HepG2 (cell line): ENCODE results near the gene KIRREL3. TPM values are rescaled to one million over a fixed set of nuclear protein-coding genes. Genes with fewer than 3 reads are reported as not detected.

ENCODE experiments used
- ATAC-seq: fragments of 200-7000 bp; cut with Tn5 transposase; 3 replicates; pipeline ENCODE4 v1.9.1; 2020; ENCODE audit warnings: mild to moderate bottlenecking, moderate library complexity
- BruUV-seq: library from RNA; stranded (reverse); fragments of 400-500 nt; replicated peaks from 2 replicates; lab custom pipeline; 2021; lab: Mats Ljungman, UMichigan
- CTCF ChIA-PET: fragments of 300-600 bp; formaldehyde crosslinking; extraction: SDS; loops from one replicate; lab custom pipeline; 2021; ENCODE audit warnings: low total read pairs, inconsistent platforms, low intra/inter-chr PET ratio; lab: Yijun Ruan, JAX
- POLR2A ChIA-PET: fragments of 350-600 bp; sonication (Branson Sonifier 250); formaldehyde crosslinking; loops from one replicate; lab custom pipeline; 2020; ENCODE audit warnings: antibody characterized with exemption, inconsistent platforms; lab: Yijun Ruan, JAX
- DNase-seq: peaks from one replicate; pipeline ENCODE4 v3.0.0-alpha.2; 2015; ENCODE audit warnings: low spot score
- FAIRE-seq: peaks from 3 replicates; lab custom pipeline; 2011; peaks lifted over from hg19 to GRCh38; lab: Jason Lieb, UNC
- H2AFZ ChIP-seq: one replicate; pipeline ENCODE4 v1.6.1; 2011; ENCODE audit warnings: low read length, inconsistent platforms
- H3K27ac ChIP-seq: fragments of 300-600 bp; 3 replicates; pipeline ENCODE4 v1.8.0; 2011; ENCODE audit warnings: mixed run types, mild to moderate bottlenecking, mixed read lengths, low read length, inconsistent platforms; ENCODE audit not compliant: insufficient read depth; ENCODE audit errors: extremely low read length
- H3K27me3 ChIP-seq, 2 experiments: fragments of 200-600 bp in 1 of 2; 2 replicates in 1 of 2; 3 replicates in 1 of 2; pipeline versions ENCODE4 v1.6.0 to v1.8.0; 2011; ENCODE audit warnings: low read length in 2 of 2, mild to moderate bottlenecking in 2 of 2, moderate library complexity in 2 of 2, inconsistent platforms in 1 of 2; ENCODE audit not compliant: insufficient read depth in 2 of 2, control insufficient read depth in 1 of 2
- H3K36me3 ChIP-seq, 2 experiments: fragments of 200-600 bp in 1 of 2; replicated peaks in 1 of 2; 2 replicates in 1 of 2; 3 replicates in 1 of 2; pipeline versions ENCODE4 v1.5.1 to v1.8.0; 2011; ENCODE audit warnings: low read length in 2 of 2, inconsistent platforms in 1 of 2; ENCODE audit not compliant: insufficient read depth in 2 of 2, control insufficient read depth in 1 of 2
- H3K4me1 ChIP-seq: 2 replicates; pipeline ENCODE4 v1.5.1; 2012; ENCODE audit warnings: low read length, inconsistent platforms; ENCODE audit not compliant: insufficient read depth
- H3K4me2 ChIP-seq: 2 replicates; pipeline ENCODE4 v1.6.0; 2011; ENCODE audit warnings: low read depth, low read length, inconsistent platforms
- H3K4me3 ChIP-seq, 3 experiments: fragments of 200-600 bp in 1 of 3; sonication (generic), shearing (Covaris generic) in 1 of 3; replicated peaks in 1 of 3; 2 replicates each; pipeline ENCODE4 v1.5.1; 2011 to 2016; ENCODE audit warnings: low read length in 3 of 3, inconsistent platforms in 2 of 3, low read depth in 2 of 3, mild to moderate bottlenecking in 2 of 3, control low read depth in 1 of 3, mixed read lengths in 1 of 3; ENCODE audit not compliant: insufficient read depth in 1 of 3
- H3K79me2 ChIP-seq: one replicate; pipeline ENCODE4 v1.6.1; 2011; ENCODE audit warnings: low read length, inconsistent platforms; ENCODE audit not compliant: insufficient read depth
- H3K9ac ChIP-seq: 2 replicates; pipeline ENCODE4 v1.6.0; 2011; ENCODE audit warnings: mild to moderate bottlenecking, low read depth, low read length, inconsistent platforms; ENCODE audit not compliant: insufficient read depth
- H3K9me3 ChIP-seq: 2 replicates; pipeline ENCODE4 v1.5.1; 2012; ENCODE audit warnings: mild to moderate bottlenecking, low read length
- H4K20me1 ChIP-seq: 2 replicates; pipeline ENCODE4 v1.6.0; 2011; ENCODE audit warnings: inconsistent platforms, mild to moderate bottlenecking, low read length, moderate library complexity; ENCODE audit not compliant: insufficient read depth
- AGO2 ChIP-seq: fragments of 200-400 bp; formaldehyde crosslinking; optimal IDR thresholded peaks from 2 replicates; pipeline ENCODE3; 2017; ENCODE audit warnings: mild to moderate bottlenecking, low read depth, low read length, moderate library complexity
- ATM ChIP-seq: fragments of 450-650 bp; IDR thresholded peaks from 2 replicates; pipeline ENCODE4 v1.7.1; 2017; ENCODE audit warnings: mild to moderate bottlenecking, borderline replicate concordance
- CBX2 ChIP-seq, 2 experiments: fragments of 200-600 bp in 1 of 2; sonication (generic); formaldehyde crosslinking in 1 of 2; IDR thresholded peaks; 2 replicates each; pipeline versions ENCODE4 v1.7.0 to v1.8.1; 2018 to 2022; ENCODE audit warnings: low read depth in 2 of 2, low read length in 1 of 2, mild to moderate bottlenecking in 1 of 2, missing genetic modification reagents in 1 of 2
- CEBPG ChIP-seq: IDR thresholded peaks from 2 replicates; pipeline ENCODE4 v1.6.1; 2016
- DNMT3B ChIP-seq: conservative IDR thresholded peaks from 2 replicates; pipeline ENCODE4 v1.6.1; 2016; ENCODE audit warnings: missing biosample characterization, control low read depth
- E2F1 ChIP-seq: sonication (generic); formaldehyde crosslinking; IDR thresholded peaks from 2 replicates; pipeline ENCODE4 v1.5.0; 2020; ENCODE audit warnings: missing genetic modification reagents
- GLI4 ChIP-seq: sonication (generic); formaldehyde crosslinking; IDR thresholded peaks from 2 replicates; pipeline ENCODE4 v1.5.1; 2020; ENCODE audit warnings: missing genetic modification reagents, mild to moderate bottlenecking, moderate library complexity, borderline replicate concordance
- IRF2 ChIP-seq: IDR thresholded peaks from 2 replicates; pipeline ENCODE4 v1.6.1; 2018; ENCODE audit warnings: missing genetic modification reagents, missing compliant biosample characterization
- KAT7 ChIP-seq: IDR thresholded peaks from 2 replicates; pipeline ENCODE4 v1.6.1; 2018; ENCODE audit warnings: borderline replicate concordance, missing compliant biosample characterization
- KAT8 ChIP-seq: IDR thresholded peaks from 2 replicates; pipeline ENCODE4 v1.6.1; 2016; ENCODE audit warnings: missing genetic modification reagents, missing compliant biosample characterization
- NBN ChIP-seq: fragments of 450-650 bp; conservative IDR thresholded peaks from 2 replicates; pipeline ENCODE4 v1.6.1; 2017
- NR3C1 ChIP-seq: sonication (generic); formaldehyde crosslinking; IDR thresholded peaks from 2 replicates; pipeline ENCODE4 v1.4.0; 2020; ENCODE audit warnings: missing genetic modification reagents
- PAX8 ChIP-seq: sonication (generic); formaldehyde crosslinking; IDR thresholded peaks from 2 replicates; pipeline ENCODE4 v1.8.0; 2022; ENCODE audit warnings: mild to moderate bottlenecking, missing genetic modification reagents, borderline replicate concordance
- POLR2AphosphoS5 ChIP-seq: IDR thresholded peaks from 2 replicates; pipeline ENCODE4 v1.6.1; 2012; ENCODE audit warnings: low read depth, low read length
- SETDB1 ChIP-seq: sonication (generic); formaldehyde crosslinking; IDR thresholded peaks from 2 replicates; pipeline ENCODE4 v1.5.1; 2020; ENCODE audit warnings: missing genetic modification reagents, mild to moderate bottlenecking, borderline replicate concordance
- SOX5 ChIP-seq: IDR thresholded peaks from 2 replicates; pipeline ENCODE4 v1.6.1; 2016; ENCODE audit warnings: borderline replicate concordance
- TEAD3 ChIP-seq: optimal IDR thresholded peaks from 2 replicates; pipeline ENCODE3; 2016; ENCODE audit warnings: borderline replicate concordance
- ZMYM3 ChIP-seq: sonication (generic); formaldehyde crosslinking; IDR thresholded peaks from 2 replicates; pipeline ENCODE4 v1.5.1; 2020; ENCODE audit warnings: mild to moderate bottlenecking, missing genetic modification reagents
- ZNF10 ChIP-seq: sonication (generic); formaldehyde crosslinking; IDR thresholded peaks from 2 replicates; pipeline ENCODE4 v1.4.0; 2020; ENCODE audit warnings: mild to moderate bottlenecking, low read depth, missing genetic modification reagents, borderline replicate concordance
- ZNF3 ChIP-seq: IDR thresholded peaks from 2 replicates; pipeline ENCODE4 v1.7.0; 2017; ENCODE audit warnings: inconsistent platforms
- ZNF432 ChIP-seq: sonication (generic); formaldehyde crosslinking; IDR thresholded peaks from 2 replicates; pipeline ENCODE4 v1.5.0; 2020; ENCODE audit warnings: missing genetic modification reagents, mild to moderate bottlenecking, borderline replicate concordance
- ZNF713 ChIP-seq: sonication (generic); formaldehyde crosslinking; IDR thresholded peaks from 2 replicates; pipeline ENCODE4 v1.4.0; 2020; ENCODE audit warnings: mild to moderate bottlenecking, missing genetic modification reagents
- ZNF841 ChIP-seq: sonication (generic); formaldehyde crosslinking; IDR thresholded peaks from 2 replicates; pipeline ENCODE4 v1.8.1; 2023; ENCODE audit warnings: missing genetic modification reagents, borderline replicate concordance
- WGBS: methylation state at CpG from one replicate; pipeline ENCODE4 v1.1.6; 2017; ENCODE audit warnings: low lambda C conversion rate; 5-methylcytosine and 5-hydroxymethylcytosine counted together
- in situ Hi-C: cut with HindIII; loops from 2 replicates; pipeline ENCODE4 v1.10.0; 2017; ENCODE audit warnings: low pct_unique_long_range_greater_than_20kb; ENCODE audit not compliant: extremely low pct_ligation_motif_present
- intact Hi-C: fragments of 100-400 bp; cut with micrococcal nuclease; formaldehyde crosslinking; loops from one replicate; pipeline ENCODE4 v1.10.0; 2022; ENCODE audit not compliant: unreplicated experiment
- polyA plus RNA-seq, 8 experiments: library from polyadenylated mRNA; depleted of rRNA in 3 of 8; stranded (reverse) in 7 of 8; unstranded in 1 of 8; fragments of >200 nt; fragmentation: Illumina TruSeq in 4 of 8; extraction: Trizol in 4 of 8; gene quantifications; 2 replicates each; pipeline versions ENCODE4 v1.2.1 to v1.2.3, GENCODE V29; 2011 to 2016; ENCODE audit warnings: low read depth in 4 of 8, missing spikeins in 1 of 8, mixed read lengths in 1 of 8; ENCODE audit not compliant: insufficient read depth in 1 of 8
- total RNA-seq, 5 experiments: library from RNA; depleted of rRNA; stranded (reverse); fragments of >200 nt; fragmentation: Illumina TruSeq; extraction: Trizol; gene quantifications; 2 replicates each; pipeline ENCODE4 v1.2.3, GENCODE V29; 2016; ENCODE audit warnings: low read depth in 1 of 5

The KIRREL3 gene
- total and polyA plus RNA-seq, 2 of the 13 experiments (the other 11 are each of a cell fraction or from before 2014, with no cell fraction given), result not detected

- in situ Hi-C loops, result no loop called here
- no peak for FAIRE-seq
- H3K4me3 ChIP-seq, result no peak overlapping the region
- H2AFZ ChIP-seq, result no peak overlapping the region
- peaks cover 4 to 38% of the 10 kb centered on the region in 2 experiments; a peak in 4 of 5 replicates for H3K36me3 ChIP-seq
- intact Hi-C loops, result no loop called here
- BruUV-seq, result no TSS peak
- WGBS, result 88% methylated on average over 7 of the region's 7 CpGs
- no peaks in the 10 kb centered on the region for H3K79me2 ChIP-seq
- ChIA-PET POLR2A (no interaction called here), CTCF (no interaction called here)
- H3K4me1 ChIP-seq, result no peaks in the 10 kb centered on the region
- H3K4me2 ChIP-seq, result no peak overlapping the region
- TF ChIP-seq ZNF841 (CRISPR knock-in tag) (no peak), ZNF713 (CRISPR knock-in tag) (no peak), ZNF3 (no peak), CBX2 (IDR thresholded peaks at IDR 0.05; ENCODE audit: low read depth, low read length) (no peak), CBX2 (CRISPR knock-in tag; IDR thresholded peaks at IDR 0.05; ENCODE audit: low read depth) (no peak), PAX8 (CRISPR knock-in tag) (no peak), KAT7 (no peak), ZNF432 (CRISPR knock-in tag) (no peak), TEAD3 (CRISPR knock-in tag) (no peak), NR3C1 (CRISPR knock-in tag) (no peak), KAT8 (CRISPR knock-in tag) (no peak), ATM (no peak), NBN (no peak)
- TF ChIP-seq, all 625 proteins: peak for 0
- Histone ChIP-seq H3K27me3 (no peaks in the 10 kb centered on the region), H3K9me3 (no peaks in the 10 kb centered on the region), H4K20me1 (no peaks in the 10 kb centered on the region), H3K9ac (no peak overlapping the region), H3K27ac (no peak overlapping the region)
- DNase-seq (no peak), ATAC-seq (no peak)
Measured at GRCh38 chr11:126415128-126415527, 585.4 kb downstream of the KIRREL3 start.

- ChIA-PET POLR2A (no interaction called here), CTCF (no interaction called here)
- Histone ChIP-seq H3K79me2 (no peaks in the 10 kb centered on the region), H4K20me1 (no peaks in the 10 kb centered on the region), H2AFZ (no peak overlapping the region), H3K27ac (no peak overlapping the region), H3K4me3 (no peak overlapping the region), H3K4me1 (no peaks in the 10 kb centered on the region), H3K9ac (no peak overlapping the region), H3K36me3 (peaks cover 4 to 43% of the 10 kb centered on the region in 2 experiments; a peak in 4 of 5 replicates), H3K27me3 (no peaks in the 10 kb centered on the region), H3K9me3 (no peaks in the 10 kb centered on the region), H3K4me2 (no peak overlapping the region)
- no peak for DNase-seq
- intact Hi-C loops (no loop called here), in situ Hi-C loops (no loop called here)
- 90% methylated on average over 5 of the region's 5 CpGs for WGBS
- no peak for ATAC-seq
- no TSS peak for BruUV-seq
- no peak for FAIRE-seq
- TF ChIP-seq CEBPG (CRISPR knock-in tag) (no peak), SETDB1 (no peak), DNMT3B (CRISPR knock-in tag) (no peak), GLI4 (CRISPR knock-in tag) (no peak), ZMYM3 (CRISPR knock-in tag) (no peak), E2F1 (CRISPR knock-in tag) (no peak), AGO2 (no peak), POLR2AphosphoS5 (no peak), ZNF10 (no peak), SOX5 (no peak), IRF2 (CRISPR knock-in tag) (no peak)
Measured at GRCh38 chr11:126414615-126415014, 586.0 kb downstream of the KIRREL3 start.
